Activated CD4-positive, alpha-beta memory T cell treated with anti-CD3 and anti-CD28 coated beads for 36 hours (primary cell): ENCODE data around the gene PPFIA4. TPM values are rescaled to one million over a fixed set of nuclear protein-coding genes. Genes with fewer than 3 reads are reported as not detected.

Experiments used
- CTCF ChIA-PET: fragments of 350-600 bp; sonication (Branson Sonifier 250); formaldehyde crosslinking; loops from one replicate; lab custom pipeline; 2021; ENCODE audit warnings: antibody characterized with exemption, inconsistent platforms; lab: Charles Lee
- POLR2A ChIA-PET: fragments of 350-600 bp; sonication (Branson Sonifier 250); formaldehyde crosslinking; loops from one replicate; lab custom pipeline; 2021; ENCODE audit warnings: antibody characterized with exemption; lab: Charles Lee
- DNase-seq: peaks from one replicate; pipeline ENCODE4 v3.0.0-alpha.2; 2020
- H3K27ac Mint-ChIP-seq: one replicate; pipeline ENCODE4 v1.8.0; 2021; ENCODE audit warnings: mixed read lengths
- H3K27me3 Mint-ChIP-seq: one replicate; pipeline ENCODE4 v1.8.0; 2021; ENCODE audit warnings: mixed read lengths
- H3K36me3 Mint-ChIP-seq: one replicate; pipeline ENCODE4 v1.8.0; 2021; ENCODE audit warnings: mixed read lengths
- H3K4me1 Mint-ChIP-seq: one replicate; pipeline ENCODE4 v1.8.0; 2021; ENCODE audit warnings: low read depth, mixed read lengths
- H3K4me3 Mint-ChIP-seq: one replicate; pipeline ENCODE4 v1.8.0; 2021; ENCODE audit warnings: mild to moderate bottlenecking, mixed read lengths
- H3K9me3 Mint-ChIP-seq: one replicate; pipeline ENCODE4 v1.8.0; 2021; ENCODE audit warnings: mixed read lengths
- intact Hi-C: fragments of 100-400 bp; cut with micrococcal nuclease; formaldehyde crosslinking; loops from one replicate; pipeline ENCODE4 v1.15.1; 2023
- total RNA-seq, 2 experiments: library from RNA; stranded (reverse); gene quantifications; one replicate each; pipeline ENCODE4 v1.2.3, GENCODE V29; 2021

PPFIA4 gene
- total RNA-seq, 2 experiments from 2014 or later: 16.7 to 21.4 TPM

- DNase-seq: no peak
- H3K9me3 Mint-ChIP-seq: no peaks in the 10 kb centered on the region
- H3K4me1 Mint-ChIP-seq: no peaks in the 10 kb centered on the region
- H3K27ac Mint-ChIP-seq: no peak overlapping the region
- intact Hi-C loops: loop anchor here (10.0 kb wide), 1 partner anchor 299 kb away; no protein-coding TSS in a partner anchor
- ChIA-PET POLR2A (no interaction called here), CTCF (interaction anchor here (1.1 to 10.6 kb wide), 6 partner anchors 9 to 302 kb away, joined by 3 to 248 read pairs (median 6); partner anchors contain the start of gene PPFIA4)
- H3K27me3 Mint-ChIP-seq: peaks cover 6% of the 10 kb centered on the region
- H3K36me3 Mint-ChIP-seq: no peaks in the 10 kb centered on the region
- H3K4me3 Mint-ChIP-seq: no peak overlapping the region
Measured at GRCh38 chr1:203035111-203036000, 9.1 kb downstream of the PPFIA4 start.

DNA sequence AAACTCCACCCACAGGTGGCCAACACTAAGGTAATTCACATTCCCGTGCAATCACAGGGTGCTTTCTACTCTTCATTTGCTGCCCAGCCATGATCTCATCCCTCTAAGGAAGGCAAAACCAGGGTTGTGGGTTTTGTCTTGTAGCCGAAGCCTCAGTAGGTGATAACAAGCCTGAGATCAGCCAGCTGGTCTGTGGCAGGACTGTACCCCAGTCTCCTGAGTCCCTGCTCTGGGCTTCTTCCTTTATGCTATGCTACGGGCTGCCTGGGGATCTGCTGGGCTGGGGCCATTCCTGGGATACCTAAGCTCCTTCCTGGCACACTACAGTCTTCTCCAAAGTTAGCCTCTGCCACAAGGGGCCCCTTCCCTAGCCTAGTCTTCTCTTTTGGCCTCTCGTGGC is 9.8 kb downstream of the PPFIA4 start:
- intact Hi-C loops: loop anchor here (10.0 kb wide), 1 partner anchor 299 kb away; no protein-coding TSS in a partner anchor
- no peaks in the 10 kb centered on the region for H3K4me1 Mint-ChIP-seq
- H3K27me3 Mint-ChIP-seq: peaks cover 6% of the 10 kb centered on the region
- ChIA-PET POLR2A (no interaction called here), CTCF (interaction anchor here (1.1 to 10.6 kb wide), 4 partner anchors 9 to 234 kb away, joined by 4 to 248 read pairs (median 8); partner anchors contain the start of gene PPFIA4)
- H3K4me3 Mint-ChIP-seq: no peak overlapping the region
- no peak overlapping the region for H3K27ac Mint-ChIP-seq
- no peak for DNase-seq
- no peaks in the 10 kb centered on the region for H3K36me3 Mint-ChIP-seq
- no peaks in the 10 kb centered on the region for H3K9me3 Mint-ChIP-seq

- Mint-ChIP-seq H3K4me1 (no peaks in the 10 kb centered on the region), H3K27me3 (peaks cover 6% of the 10 kb centered on the region), H3K9me3 (no peaks in the 10 kb centered on the region), H3K36me3 (no peaks in the 10 kb centered on the region), H3K27ac (no peak overlapping the region), H3K4me3 (no peak overlapping the region)
- DNase-seq: no peak
- intact Hi-C loops: loop anchor here (10.0 kb wide), 1 partner anchor 298 kb away; no protein-coding TSS in a partner anchor
- ChIA-PET CTCF (interaction anchor here (1.1 to 10.6 kb wide), 3 partner anchors 10 to 179 kb away, joined by 5 to 248 read pairs (median 10); partner anchors contain the start of gene PPFIA4), POLR2A (no interaction called here)
Measured at GRCh38 chr1:203036537-203036936, 10.2 kb downstream of the PPFIA4 start.

- intact Hi-C loops: loop anchor here (10.0 kb wide), 1 partner anchor 297 kb away; no protein-coding TSS in a partner anchor
- no peaks in the 10 kb centered on the region for H3K36me3 Mint-ChIP-seq
- CTCF ChIA-PET: interaction anchor here (4.1 to 10.6 kb wide), 3 partner anchors 134 to 231 kb away, joined by 74 to 248 read pairs (median 79); no protein-coding TSS in a partner anchor
- POLR2A ChIA-PET: no interaction called here
- no peak overlapping the region for H3K4me3 Mint-ChIP-seq
- no peak overlapping the region for H3K27ac Mint-ChIP-seq
- no peaks in the 10 kb centered on the region for H3K9me3 Mint-ChIP-seq
- DNase-seq: no peak
- H3K27me3 Mint-ChIP-seq: peaks cover 6% of the 10 kb centered on the region
- H3K4me1 Mint-ChIP-seq: no peaks in the 10 kb centered on the region
Measured at GRCh38 chr1:203037509-203038190, 11.4 kb downstream of the PPFIA4 start.

- POLR2A ChIA-PET: no interaction called here
- no peaks in the 10 kb centered on the region for H3K4me1 Mint-ChIP-seq
Measured at GRCh38 chr1:203038217-203038741, 12.0 kb downstream of the PPFIA4 start.

DNA sequence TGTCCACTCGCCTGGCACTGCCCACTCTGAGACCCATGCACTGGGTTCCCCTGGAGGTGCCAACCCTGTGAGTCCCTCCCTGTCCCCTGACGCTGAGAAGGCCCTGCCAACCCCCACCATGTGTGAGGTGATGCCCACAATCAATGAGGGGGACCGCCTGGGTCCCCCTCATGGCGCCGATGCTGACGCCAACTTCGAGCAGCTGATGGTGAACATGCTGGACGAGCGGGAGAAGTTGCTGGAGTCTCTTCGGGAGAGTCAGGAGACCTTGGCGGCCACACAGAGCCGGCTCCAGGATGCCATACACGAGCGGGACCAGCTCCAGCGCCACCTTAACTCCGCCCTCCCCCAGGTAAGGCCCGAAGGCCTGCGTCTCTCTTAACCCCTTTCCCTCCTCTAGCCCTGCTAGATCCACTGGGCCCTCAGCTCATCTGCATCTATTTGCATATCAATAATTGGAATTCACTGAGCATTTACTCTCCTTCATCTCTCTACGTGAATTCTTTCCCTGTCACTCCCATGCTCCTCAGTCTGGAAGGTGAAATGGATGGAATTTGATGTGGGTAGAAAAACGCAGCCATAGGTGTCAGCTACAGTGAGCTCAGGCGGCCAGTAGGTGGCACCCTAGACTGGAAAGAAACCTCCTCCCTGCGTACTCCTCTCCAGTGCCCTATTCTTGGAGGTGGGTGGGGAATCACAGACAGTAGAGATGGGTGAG is 12.8 kb downstream of the PPFIA4 start:
- POLR2A ChIA-PET: no interaction called here

More at GRCh38 chr1:203038217-203038741, 12.0 kb downstream of the PPFIA4 start:
- no peak for DNase-seq
- CTCF ChIA-PET: interaction anchor here (0.9 to 10.6 kb wide), 16 partner anchors 9 to 301 kb away, joined by 3 to 248 read pairs (median 14); partner anchors contain the start of gene MYBPH
- Mint-ChIP-seq H3K4me3 (no peak overlapping the region), H3K36me3 (no peaks in the 10 kb centered on the region), H3K27ac (no peak overlapping the region), H3K27me3 (peaks cover 6% of the 10 kb centered on the region), H3K9me3 (no peaks in the 10 kb centered on the region)
- intact Hi-C loops: loop anchor here (10.0 kb wide), 1 partner anchor 297 kb away; no protein-coding TSS in a partner anchor

DNA sequence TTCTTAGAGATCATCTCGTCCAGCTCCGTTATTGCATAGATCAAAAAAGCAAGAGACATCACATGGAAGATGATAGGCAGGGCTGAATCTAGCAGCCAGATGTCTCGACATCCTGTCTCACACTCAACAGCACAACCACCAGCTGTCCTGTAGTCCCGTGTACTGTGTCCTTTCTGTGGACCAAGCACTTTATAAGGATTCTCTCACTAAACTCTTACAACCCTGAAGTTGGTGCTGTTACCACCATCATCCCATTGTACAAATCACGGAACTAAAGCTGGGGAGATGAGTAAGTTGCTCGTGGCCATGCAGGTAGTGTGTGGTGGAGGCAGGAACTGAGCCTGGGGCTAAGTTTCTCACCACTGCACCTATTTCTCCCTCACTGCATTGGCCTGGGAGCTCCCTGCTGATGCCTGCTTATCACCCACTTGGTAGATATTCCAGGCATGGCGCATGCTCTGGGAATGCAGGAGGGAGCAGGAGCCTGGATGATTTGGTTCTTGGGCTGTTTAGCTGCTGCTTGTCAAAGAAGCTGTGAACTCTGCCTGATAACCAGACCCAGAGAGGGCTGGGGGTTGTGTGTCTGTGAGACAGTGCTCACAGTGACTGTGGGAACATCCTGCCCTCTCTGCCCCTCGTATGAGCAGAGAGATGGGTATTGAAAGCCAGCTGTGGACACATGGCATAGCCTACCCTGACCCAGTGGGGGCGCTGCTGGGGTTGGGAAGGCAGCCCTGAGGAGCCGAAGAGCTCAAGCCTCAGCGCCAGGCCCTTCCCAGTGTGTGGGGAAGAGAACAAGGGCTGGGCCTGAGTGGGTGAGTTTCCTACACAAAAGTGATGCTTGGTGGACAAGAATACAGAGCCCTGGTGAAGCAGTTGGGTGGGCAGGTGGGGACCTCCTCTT is 13.6 kb downstream of the PPFIA4 start:
- POLR2A ChIA-PET: no interaction called here
- H3K4me1 Mint-ChIP-seq: no peaks in the 10 kb centered on the region
- peak; percentile 16 for DNase-seq
- H3K27ac Mint-ChIP-seq: no peak overlapping the region
- H3K9me3 Mint-ChIP-seq: no peaks in the 10 kb centered on the region
- peaks cover 6% of the 10 kb centered on the region for H3K27me3 Mint-ChIP-seq
- intact Hi-C loops: loop anchor here (1.0 to 10.0 kb wide), 4 partner anchors 132 to 295 kb away; no protein-coding TSS in a partner anchor
- no peak overlapping the region for H3K4me3 Mint-ChIP-seq
- CTCF ChIA-PET: interaction anchor here (0.6 to 10.6 kb wide), 52 partner anchors 8 to 614 kb away, joined by 3 to 248 read pairs (median 4); partner anchors contain the start of genes ADORA1, MYBPH, PPFIA4 and TMEM183A
- H3K36me3 Mint-ChIP-seq: no peaks in the 10 kb centered on the region

More for the DNA sequence above, 12.8 kb downstream of the PPFIA4 start:
- intact Hi-C loops: loop anchor here (1.0 to 10.0 kb wide), 4 partner anchors 133 to 296 kb away; no protein-coding TSS in a partner anchor
- no peak overlapping the region for H3K4me3 Mint-ChIP-seq
- H3K27me3 Mint-ChIP-seq: peaks cover 6% of the 10 kb centered on the region
- peak; percentile 73 for DNase-seq
- no peaks in the 10 kb centered on the region for H3K4me1 Mint-ChIP-seq
- no peak overlapping the region for H3K27ac Mint-ChIP-seq
- H3K9me3 Mint-ChIP-seq: no peaks in the 10 kb centered on the region
- no peaks in the 10 kb centered on the region for H3K36me3 Mint-ChIP-seq
- CTCF ChIA-PET: interaction anchor here (0.6 to 10.6 kb wide), 49 partner anchors 9 to 615 kb away, joined by 3 to 248 read pairs (median 4); partner anchors contain the start of genes MYBPH, PPFIA4 and TMEM183A

DNA sequence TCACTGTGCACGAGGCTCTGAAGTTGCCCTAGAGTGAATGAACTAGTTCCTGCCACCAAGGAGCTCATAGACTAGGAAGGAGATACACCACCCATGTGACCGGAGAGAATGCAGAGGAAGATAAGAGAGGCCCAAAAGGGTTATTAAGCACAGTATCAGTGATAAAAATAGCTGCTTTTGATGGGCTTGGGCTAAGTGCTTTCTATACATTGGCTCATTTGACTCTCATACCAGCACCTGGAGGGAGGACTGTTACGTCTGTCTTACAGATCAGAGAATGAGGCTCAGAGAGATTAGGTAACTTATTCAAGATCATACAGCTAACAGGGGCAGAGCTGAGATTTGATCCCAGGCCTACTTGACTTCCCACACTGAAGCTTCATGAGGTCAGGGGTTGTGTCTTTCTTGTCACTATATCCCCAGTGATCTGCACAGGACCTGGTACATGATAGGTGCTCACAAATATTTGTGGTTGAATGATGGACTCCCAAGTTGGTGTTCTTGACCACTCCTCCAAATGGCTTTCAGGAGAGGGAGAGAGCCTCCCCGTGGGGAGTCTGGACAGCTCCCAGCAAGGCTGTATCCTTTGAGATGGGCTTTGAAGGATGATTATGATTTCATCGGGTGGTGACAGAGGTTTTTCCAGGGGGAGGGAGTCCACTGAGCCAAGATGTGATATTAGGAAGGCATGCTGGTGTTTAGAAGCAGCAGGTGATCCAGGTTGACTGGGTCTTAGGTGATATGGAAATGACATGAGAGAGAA is 14.4 kb downstream of the PPFIA4 start:
- DNase-seq: no peak

GRCh38 chr1:203041351-203041932 is 15.2 kb downstream of the PPFIA4 start:
- Mint-ChIP-seq H3K4me1 (no peaks in the 10 kb centered on the region), H3K27ac (no peak overlapping the region), H3K36me3 (no peaks in the 10 kb centered on the region), H3K9me3 (no peaks in the 10 kb centered on the region), H3K27me3 (peaks cover 6% of the 10 kb centered on the region), H3K4me3 (no peak overlapping the region)
- intact Hi-C loops: no loop called here
- ChIA-PET POLR2A (no interaction called here), CTCF (interaction anchor here (0.6 to 10.6 kb wide), 7 partner anchors 12 to 281 kb away, joined by 3 to 248 read pairs (median 30); no protein-coding TSS in a partner anchor)
- no peak for DNase-seq

More for the DNA sequence above, 14.4 kb downstream of the PPFIA4 start:
- Mint-ChIP-seq H3K9me3 (no peaks in the 10 kb centered on the region), H3K4me1 (no peaks in the 10 kb centered on the region), H3K36me3 (no peaks in the 10 kb centered on the region), H3K4me3 (no peak overlapping the region), H3K27ac (no peak overlapping the region), H3K27me3 (peaks cover 6% of the 10 kb centered on the region)
- CTCF ChIA-PET: interaction anchor here (0.6 to 10.6 kb wide), 24 partner anchors 11 to 302 kb away, joined by 3 to 248 read pairs (median 8); partner anchors contain the start of genes ADORA1, MYBPH, PPFIA4 and TMEM183A
- POLR2A ChIA-PET: no interaction called here
- intact Hi-C loops: no loop called here
